PC-3 (cell line): Measurements from ENCODE around the gene PCED1A. TPM values are rescaled to one million over a fixed set of nuclear protein-coding genes. Genes with fewer than 3 reads are reported as not detected.

Experiments
- ATAC-seq: fragments of 200-7000 bp; cut with Tn5 transposase; 2 replicates; pipeline ENCODE4 v1.9.1; 2020; ENCODE audit warnings: mild to moderate bottlenecking, moderate library complexity
- BruUV-seq: library from RNA; stranded (reverse); fragments of 400-500 nt; replicated peaks from 2 replicates; lab custom pipeline; 2021; lab: Mats Ljungman, UMichigan
- CTCF ChIA-PET: fragments of 300-600 bp; sonication (Branson Sonifier 250); formaldehyde crosslinking; loops from one replicate; lab custom pipeline; 2022; ENCODE audit warnings: antibody characterized with exemption; lab: Charles Lee
- POLR2A ChIA-PET: fragments of 300-600 bp; sonication (Branson Sonifier 250); formaldehyde crosslinking; loops from one replicate; lab custom pipeline; 2022; ENCODE audit warnings: antibody characterized with exemption; ENCODE audit not compliant: unreplicated experiment; lab: Charles Lee
- DNase-seq: peaks from one replicate; pipeline ENCODE4 v3.0.0-alpha.2; 2015
- H2AFZ ChIP-seq: fragments of 300-600 bp; sonication (generic); 2 replicates; pipeline ENCODE4 v1.6.0; 2016; ENCODE audit warnings: antibody characterized with exemption, low read length
- H3F3A ChIP-seq: fragments of 300-600 bp; sonication (generic); one replicate; pipeline ENCODE4 v1.6.0; 2017; ENCODE audit warnings: antibody characterized with exemption, low read length, control low read depth, mild to moderate bottlenecking; ENCODE audit not compliant: unreplicated experiment
- H3K27ac ChIP-seq: fragments of 300-600 bp; sonication (generic); 2 replicates; pipeline ENCODE4 v1.5.1; 2016; ENCODE audit warnings: mild to moderate bottlenecking, low read length
- H3K27me3 ChIP-seq: fragments of 300-600 bp; sonication (generic); 2 replicates; pipeline ENCODE4 v1.6.1; 2016; ENCODE audit warnings: low read length, mixed read lengths
- H3K36me3 ChIP-seq: fragments of 300-600 bp; sonication (generic); 2 replicates; pipeline ENCODE4 v1.6.1; 2016; ENCODE audit warnings: low read depth, mixed run types, low read length, mixed read lengths
- H3K4me1 ChIP-seq: fragments of 300-600 bp; sonication (generic); 2 replicates; pipeline ENCODE4 v1.5.1; 2016; ENCODE audit warnings: low read length; ENCODE audit not compliant: insufficient read depth
- H3K4me2 ChIP-seq: fragments of 300-600 bp; sonication (generic); 2 replicates; pipeline ENCODE4 v1.6.0; 2016; ENCODE audit warnings: low read length
- H3K4me3 ChIP-seq: fragments of 300-600 bp; sonication (generic); 2 replicates; pipeline ENCODE4 v1.5.1; 2016; ENCODE audit warnings: mild to moderate bottlenecking, low read length, mixed read lengths
- H3K79me2 ChIP-seq: fragments of 300-600 bp; sonication (generic); 2 replicates; pipeline ENCODE4 v1.6.1; 2017; ENCODE audit warnings: low read length, mixed read lengths
- H3K9ac ChIP-seq: fragments of 300-600 bp; sonication (generic); 2 replicates; pipeline ENCODE4 v1.6.0; 2016; ENCODE audit warnings: mild to moderate bottlenecking, low read length
- H3K9me2 ChIP-seq: fragments of 300-600 bp; sonication (generic); replicated peaks from 2 replicates; pipeline ENCODE4 v1.6.1; 2016; ENCODE audit warnings: mixed run types, low read length, mixed read lengths
- H3K9me3 ChIP-seq: fragments of 300-600 bp; sonication (generic); 2 replicates; pipeline ENCODE4 v1.6.1; 2016; ENCODE audit warnings: low read length, mixed read lengths
- H4K20me1 ChIP-seq: fragments of 300-600 bp; sonication (generic); 2 replicates; pipeline ENCODE4 v1.6.1; 2016; ENCODE audit warnings: low read length, mixed read lengths
- CTCF ChIP-seq: fragments of 300-600 bp; sonication (generic); conservative IDR thresholded peaks from 2 replicates; pipeline ENCODE4 v1.5.1; 2017; ENCODE audit warnings: antibody characterized with exemption, low read depth, mild to moderate bottlenecking, low read length
- EZH2 ChIP-seq: fragments of 300-600 bp; sonication (generic); IDR thresholded peaks from one replicate; pipeline ENCODE4 v1.6.1; 2017; ENCODE audit warnings: antibody characterized with exemption, mild to moderate bottlenecking, low read length; ENCODE audit not compliant: unreplicated experiment
- EZH2phosphoT487 ChIP-seq: fragments of 300-600 bp; sonication (generic); IDR thresholded peaks from 2 replicates; pipeline ENCODE4 v1.6.1; 2018; ENCODE audit warnings: mild to moderate bottlenecking, antibody characterized with exemption, low read length, borderline replicate concordance
- intact Hi-C: fragments of 100-400 bp; cut with micrococcal nuclease; formaldehyde crosslinking; loops from 2 replicates; pipeline ENCODE4 v1.9.0; 2023
- total RNA-seq: library from RNA; depleted of rRNA; stranded (reverse); fragments of >200 nt; gene quantifications from 2 replicates; pipeline ENCODE4 v1.2.3, GENCODE V29; 2014

Gene PCED1A
- total RNA-seq, 1 experiment from 2014 or later, result 21.9 TPM

GRCh38 chr20:2829376-2829775, 11.1 kb downstream of the PCED1A start:
- Histone ChIP-seq H3K9me2 (no peaks in the 10 kb centered on the region), H3F3A (no peaks in the 10 kb centered on the region), H3K9me3 (no peaks in the 10 kb centered on the region), H3K4me2 (no peak overlapping the region), H3K4me1 (peaks cover 16% of the 10 kb centered on the region), H3K27ac (no peak overlapping the region), H3K9ac (no peak overlapping the region), H2AFZ (no peak overlapping the region), H3K4me3 (no peak overlapping the region), H3K79me2 (no peaks in the 10 kb centered on the region), H3K27me3 (no peaks in the 10 kb centered on the region), H3K36me3 (no peaks in the 10 kb centered on the region), H4K20me1 (no peaks in the 10 kb centered on the region)
- TF ChIP-seq EZH2, result no peak
- no peak for TF ChIP-seq EZH2phosphoT487
- no peak for TF ChIP-seq CTCF
- DNase-seq (no peak), ATAC-seq (no peak)
- POLR2A ChIA-PET, result no interaction called here
- intact Hi-C loops, result no loop called here
- BruUV-seq, result no TSS peak
- CTCF ChIA-PET, result no interaction called here

GRCh38 chr20:2826655-2827054, 13.8 kb downstream of the PCED1A start:
- Histone ChIP-seq H3K9ac (no peak overlapping the region), H3K9me3 (no peaks in the 10 kb centered on the region), H2AFZ (no peak overlapping the region), H3K79me2 (no peaks in the 10 kb centered on the region), H3F3A (no peaks in the 10 kb centered on the region), H3K9me2 (no peaks in the 10 kb centered on the region), H3K27ac (no peak overlapping the region), H3K4me3 (no peak overlapping the region), H3K4me2 (no peak overlapping the region), H3K36me3 (no peaks in the 10 kb centered on the region), H4K20me1 (no peaks in the 10 kb centered on the region), H3K27me3 (peaks cover 3% of the 10 kb centered on the region; the same call in 1 of the 2 replicates), H3K4me1 (peaks cover 6% of the 10 kb centered on the region)
- BruUV-seq, result no TSS peak
- intact Hi-C loops, result no loop called here
- no peak for ATAC-seq
- TF ChIP-seq EZH2, result no peak
- TF ChIP-seq EZH2phosphoT487, result no peak
- no peak for TF ChIP-seq CTCF
- DNase-seq, result no peak
- ChIA-PET CTCF (no interaction called here), POLR2A (no interaction called here)

- H2AFZ ChIP-seq, result no peak overlapping the region
- no peaks in the 10 kb centered on the region for H3K9me3 ChIP-seq
- H3K79me2 ChIP-seq, result no peaks in the 10 kb centered on the region
- 0 out of 2 replicates have a peak, but pooled peaks cover 4% of the 10 kb centered on the region for H3K4me1 ChIP-seq
- H3K9ac ChIP-seq, result no peak overlapping the region
- H3F3A ChIP-seq, result no peaks in the 10 kb centered on the region
- TF ChIP-seq EZH2phosphoT487, result no peak
- no peak for TF ChIP-seq CTCF
- no peak for TF ChIP-seq EZH2
- H4K20me1 ChIP-seq, result no peaks in the 10 kb centered on the region
- no peak overlapping the region for H3K4me3 ChIP-seq
- ChIA-PET CTCF (no interaction called here), POLR2A (no interaction called here)
- H3K27me3 ChIP-seq, result peaks cover 3% of the 10 kb centered on the region; the same call in 1 of the 2 replicates
- intact Hi-C loops, result no loop called here
- ATAC-seq (no peak), DNase-seq (no peak)
- no peaks in the 10 kb centered on the region for H3K9me2 ChIP-seq
- H3K4me2 ChIP-seq, result no peak overlapping the region
- H3K36me3 ChIP-seq, result no peaks in the 10 kb centered on the region
- no TSS peak for BruUV-seq
- H3K27ac ChIP-seq, result no peak overlapping the region
Measured at GRCh38 chr20:2825761-2826160, 14.7 kb downstream of the PCED1A start.
